Mesothelial cell of epicardium (in vitro differentiated cells): ENCODE results near the gene NR6A1. TPM values are rescaled to one million over a fixed set of nuclear protein-coding genes. Genes with fewer than 3 reads are reported as not detected.

Experiments
- DNase-seq, 2 experiments: peaks; one replicate each; pipeline ENCODE4 v3.0.0; 2021; ENCODE audit warnings: low spot score in 2 of 2; ENCODE audit not compliant: unreplicated experiment in 2 of 2
- H3K27ac Mint-ChIP-seq: 2 replicates; pipeline ENCODE4 v1.8.0; 2021; ENCODE audit warnings: mixed read lengths
- H3K27me3 Mint-ChIP-seq: 2 replicates; pipeline ENCODE4 v1.8.0; 2021; ENCODE audit warnings: low read depth, mixed read lengths
- H3K36me3 Mint-ChIP-seq: 2 replicates; pipeline ENCODE4 v1.8.0; 2021; ENCODE audit warnings: mixed read lengths
- H3K4me1 Mint-ChIP-seq: 2 replicates; pipeline ENCODE4 v1.8.0; 2021; ENCODE audit warnings: mixed read lengths
- H3K4me3 Mint-ChIP-seq: 2 replicates; pipeline ENCODE4 v1.8.0; 2021; ENCODE audit warnings: mild to moderate bottlenecking, moderate library complexity, mixed read lengths
- H3K9me3 Mint-ChIP-seq: 2 replicates; pipeline ENCODE4 v1.8.0; 2021; ENCODE audit warnings: mixed read lengths
- total RNA-seq: library from RNA; stranded (reverse); gene quantifications from 3 replicates; pipeline ENCODE4 v1.2.1, GENCODE V29; 2021
- TF ChIP-seq, protein P1 (sequence below): fragments of 200-600 bp; sonication (generic); IDR thresholded peaks from one replicate; pipeline ENCODE4 v1.5.0; 2021; ENCODE audit warnings: antibody characterized with exemption; ENCODE audit not compliant: unreplicated experiment

Gene NR6A1
- total RNA-seq, 1 donor from 2014 or later: 5.9 TPM

DNA sequence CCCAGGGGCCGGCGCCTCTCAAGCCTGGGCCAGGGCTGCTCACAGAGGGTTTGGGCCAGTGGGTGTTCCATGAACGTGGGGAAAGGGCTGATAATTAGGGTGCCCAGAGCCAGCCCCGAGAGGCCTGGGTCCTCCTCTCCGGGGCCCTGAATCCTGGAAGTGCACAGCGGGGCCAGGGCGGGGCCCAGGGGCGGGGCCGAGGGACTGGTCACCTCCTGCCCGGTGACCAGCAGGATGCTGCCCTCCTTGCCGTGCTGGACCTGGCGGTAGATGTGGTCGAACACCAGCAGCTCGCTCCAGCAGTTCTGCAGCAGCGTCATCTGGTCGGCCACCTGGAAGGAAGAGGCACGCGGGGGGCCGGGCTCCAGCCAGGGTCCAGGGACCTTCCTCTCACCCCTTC lies 278.3 kb downstream of the NR6A1 start:
- no peaks in the 10 kb centered on the region for H3K9me3 Mint-ChIP-seq
- H3K36me3 Mint-ChIP-seq: no peaks in the 10 kb centered on the region
- H3K27ac Mint-ChIP-seq: no peak overlapping the region
- TF ChIP-seq, protein P1, sequence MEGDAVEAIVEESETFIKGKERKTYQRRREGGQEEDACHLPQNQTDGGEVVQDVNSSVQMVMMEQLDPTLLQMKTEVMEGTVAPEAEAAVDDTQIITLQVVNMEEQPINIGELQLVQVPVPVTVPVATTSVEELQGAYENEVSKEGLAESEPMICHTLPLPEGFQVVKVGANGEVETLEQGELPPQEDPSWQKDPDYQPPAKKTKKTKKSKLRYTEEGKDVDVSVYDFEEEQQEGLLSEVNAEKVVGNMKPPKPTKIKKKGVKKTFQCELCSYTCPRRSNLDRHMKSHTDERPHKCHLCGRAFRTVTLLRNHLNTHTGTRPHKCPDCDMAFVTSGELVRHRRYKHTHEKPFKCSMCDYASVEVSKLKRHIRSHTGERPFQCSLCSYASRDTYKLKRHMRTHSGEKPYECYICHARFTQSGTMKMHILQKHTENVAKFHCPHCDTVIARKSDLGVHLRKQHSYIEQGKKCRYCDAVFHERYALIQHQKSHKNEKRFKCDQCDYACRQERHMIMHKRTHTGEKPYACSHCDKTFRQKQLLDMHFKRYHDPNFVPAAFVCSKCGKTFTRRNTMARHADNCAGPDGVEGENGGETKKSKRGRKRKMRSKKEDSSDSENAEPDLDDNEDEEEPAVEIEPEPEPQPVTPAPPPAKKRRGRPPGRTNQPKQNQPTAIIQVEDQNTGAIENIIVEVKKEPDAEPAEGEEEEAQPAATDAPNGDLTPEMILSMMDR: no peak
- H3K4me3 Mint-ChIP-seq: no peak overlapping the region
- no peak for DNase-seq
- no peaks in the 10 kb centered on the region for H3K4me1 Mint-ChIP-seq
- peaks cover 44% of the 10 kb centered on the region for H3K27me3 Mint-ChIP-seq

DNA sequence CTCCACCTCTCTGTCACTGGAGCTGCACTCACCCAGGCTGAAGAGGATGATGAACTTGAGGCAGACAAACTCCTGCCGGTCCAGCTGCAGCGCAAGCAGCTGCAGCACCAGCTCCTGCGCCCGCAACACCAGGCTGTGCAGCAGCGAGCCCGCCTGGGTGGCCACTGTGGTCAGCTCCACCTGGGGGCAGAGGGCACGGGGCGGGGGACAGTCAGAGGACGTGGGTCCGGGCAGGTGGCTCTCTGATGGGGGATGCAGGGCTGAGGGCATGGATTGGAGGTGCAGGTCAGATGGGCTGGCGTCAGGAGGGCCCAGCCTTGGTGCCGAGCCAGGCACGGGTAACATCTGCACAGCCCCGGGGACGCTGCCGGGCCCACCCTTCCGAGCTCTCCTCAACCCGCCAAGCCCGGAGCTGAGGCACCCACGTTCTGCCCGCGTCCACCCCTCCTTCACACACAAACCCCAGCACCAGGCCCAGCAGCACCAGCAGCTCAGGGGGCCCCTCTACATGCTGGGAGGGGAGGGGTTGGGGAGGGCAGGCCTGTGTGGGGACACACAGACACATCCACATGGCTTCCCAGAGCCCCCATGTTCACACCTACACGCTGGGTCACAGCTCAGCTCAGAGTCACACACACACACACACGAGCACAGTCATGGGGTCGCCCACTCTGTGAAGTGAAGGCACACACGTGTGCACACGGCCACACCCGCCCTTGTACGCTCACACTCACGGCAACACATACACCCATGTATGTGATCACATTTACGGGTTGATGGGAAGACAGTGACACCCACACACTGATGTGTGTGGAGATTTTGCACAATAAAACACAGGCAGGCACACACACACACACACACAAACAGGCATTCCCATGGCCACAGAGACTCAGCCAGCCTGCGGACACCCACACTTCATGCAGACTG lies 279.8 kb downstream of the NR6A1 start:
- Mint-ChIP-seq H3K27ac (no peak overlapping the region), H3K27me3 (peaks cover 43% of the 10 kb centered on the region), H3K36me3 (no peaks in the 10 kb centered on the region), H3K4me3 (no peak overlapping the region), H3K4me1 (no peaks in the 10 kb centered on the region), H3K9me3 (no peaks in the 10 kb centered on the region)
- TF ChIP-seq, protein P1: no peak
- no peak for DNase-seq

DNA sequence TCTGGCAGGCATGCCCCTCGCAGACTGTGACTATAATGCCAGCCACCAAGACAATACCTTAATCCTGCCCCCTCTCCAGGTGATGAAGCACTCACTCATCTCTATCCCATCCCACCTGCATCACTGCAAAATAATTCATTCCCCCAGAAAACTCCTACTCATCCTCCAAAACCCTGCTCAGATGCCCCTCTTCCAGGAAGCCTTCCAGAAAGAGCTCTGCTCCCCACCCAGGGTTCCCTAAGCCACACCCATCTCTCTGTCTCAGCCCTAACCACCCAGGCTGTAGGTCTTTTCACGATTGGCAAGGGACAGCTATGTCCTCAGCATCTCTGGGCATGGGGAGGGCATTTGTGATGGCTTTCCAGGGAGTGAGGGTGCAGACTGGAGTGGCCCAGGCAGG lies 281.1 kb downstream of the NR6A1 start:
- DNase-seq: no peak
- TF ChIP-seq, protein P1: no peak
- H3K4me1 Mint-ChIP-seq: no peaks in the 10 kb centered on the region
- no peaks in the 10 kb centered on the region for H3K36me3 Mint-ChIP-seq
- H3K27ac Mint-ChIP-seq: no peak overlapping the region
- H3K27me3 Mint-ChIP-seq: peaks cover 46% of the 10 kb centered on the region
- H3K9me3 Mint-ChIP-seq: no peaks in the 10 kb centered on the region
- H3K4me3 Mint-ChIP-seq: no peak overlapping the region

DNA sequence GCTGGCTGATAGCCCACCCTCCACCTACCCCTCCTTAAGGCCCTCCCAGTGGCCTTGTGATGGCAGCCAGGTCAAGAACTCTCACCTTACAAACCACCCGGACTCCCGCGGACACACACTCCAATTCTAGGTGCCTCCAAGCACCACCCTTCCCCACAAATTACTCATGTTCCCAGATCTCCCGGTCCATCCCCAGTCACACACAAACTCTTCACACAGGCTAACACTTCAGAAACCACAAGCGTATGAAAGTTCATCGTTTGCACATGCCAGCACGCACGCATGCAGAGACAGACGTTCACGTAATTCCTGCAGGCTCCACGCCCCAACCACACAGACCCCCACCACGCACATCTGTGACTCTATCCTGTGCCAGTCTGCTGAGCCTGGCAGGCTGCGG lies 281.9 kb downstream of the NR6A1 start:
- TF ChIP-seq, protein P1: no peak
- Mint-ChIP-seq H3K27ac (no peak overlapping the region), H3K4me3 (no peak overlapping the region), H3K36me3 (no peaks in the 10 kb centered on the region), H3K9me3 (no peaks in the 10 kb centered on the region), H3K27me3 (peaks cover 43% of the 10 kb centered on the region), H3K4me1 (no peaks in the 10 kb centered on the region)
- no peak for DNase-seq

DNA sequence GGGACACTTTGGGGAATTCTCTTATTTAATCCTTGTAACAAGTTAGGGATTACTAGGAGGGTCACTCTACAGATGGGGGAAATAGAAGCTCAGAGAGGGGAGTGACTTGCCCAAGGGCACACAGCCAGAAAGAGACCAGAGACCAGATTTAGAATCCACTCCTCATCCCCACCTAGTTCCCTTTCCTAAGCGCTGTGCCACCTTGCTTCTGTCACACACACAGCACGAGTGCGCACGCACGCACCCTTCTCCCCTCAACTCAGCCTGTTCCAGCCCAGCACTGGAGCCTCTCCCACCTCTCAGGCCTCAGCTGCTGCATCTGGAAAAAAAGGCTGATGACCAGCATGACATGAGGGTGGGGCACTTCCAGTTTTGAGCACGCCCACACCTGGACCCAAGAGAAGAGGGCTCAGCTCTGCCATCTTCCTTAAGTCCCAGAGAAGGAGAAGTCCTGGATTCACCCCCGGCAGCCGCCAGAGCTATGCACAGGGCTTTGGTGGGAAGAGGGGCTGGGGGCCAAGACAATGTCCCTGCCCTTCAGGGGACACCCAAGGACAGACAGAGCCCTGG lies 282.4 kb downstream of the NR6A1 start:
- Mint-ChIP-seq H3K9me3 (no peaks in the 10 kb centered on the region), H3K27ac (no peak overlapping the region), H3K4me3 (no peak overlapping the region), H3K36me3 (no peaks in the 10 kb centered on the region), H3K27me3 (peaks cover 43% of the 10 kb centered on the region), H3K4me1 (no peaks in the 10 kb centered on the region)
- DNase-seq: no peak
- TF ChIP-seq, protein P1: no peak
